Loucy (cell line): ENCODE data around the gene PLPP4.

Experiments
- H2AFZ ChIP-seq: fragments of 200-600 bp; sonication (generic); 2 replicates; pipeline ENCODE4 v1.6.0; 2016; ENCODE audit warnings: antibody characterized with exemption, mild to moderate bottlenecking, low read length, moderate library complexity
- H3F3A ChIP-seq: fragments of 200-600 bp; 2 replicates; pipeline ENCODE4 v1.6.0; 2016; ENCODE audit warnings: antibody characterized with exemption, low read depth, mild to moderate bottlenecking
- H3K27me3 ChIP-seq: fragments of 200-600 bp; sonication (generic); 2 replicates; pipeline ENCODE4 v1.6.1; 2014; ENCODE audit warnings: low read length, mild to moderate bottlenecking; ENCODE audit not compliant: insufficient read depth, poor library complexity, severe bottlenecking
- H3K36me3 ChIP-seq: fragments of 200-600 bp; sonication (generic); 2 replicates; pipeline ENCODE4 v1.6.1; 2016; ENCODE audit warnings: low read length; ENCODE audit not compliant: insufficient read depth
- H3K4me1 ChIP-seq: fragments of 200-600 bp; sonication (generic); 2 replicates; pipeline ENCODE4 v1.5.1; 2014; ENCODE audit warnings: low read length, mild to moderate bottlenecking; ENCODE audit not compliant: insufficient read depth, poor library complexity, severe bottlenecking
- H3K4me2 ChIP-seq: fragments of 200-600 bp; sonication (generic); 2 replicates; pipeline ENCODE4 v1.6.0; 2014; ENCODE audit warnings: antibody characterized with exemption, low read length, low read depth, mild to moderate bottlenecking; ENCODE audit not compliant: poor library complexity, severe bottlenecking
- H3K4me3 ChIP-seq: fragments of 200-600 bp; sonication (generic); 2 replicates; pipeline ENCODE4 v1.5.1; 2014; ENCODE audit warnings: low read length, mild to moderate bottlenecking, mixed read lengths; ENCODE audit not compliant: poor library complexity, severe bottlenecking
- H3K79me2 ChIP-seq: fragments of 200-600 bp; sonication (generic); 2 replicates; pipeline ENCODE4 v1.6.1; 2014; ENCODE audit warnings: low read length; ENCODE audit not compliant: insufficient read depth
- H3K9ac ChIP-seq: fragments of 200-600 bp; sonication (generic); 2 replicates; pipeline ENCODE4 v1.6.0; 2014; ENCODE audit warnings: mild to moderate bottlenecking, low read depth, low read length, moderate library complexity; ENCODE audit not compliant: poor library complexity, severe bottlenecking
- H3K9me2 ChIP-seq: fragments of 200-600 bp; sonication (generic); replicated peaks from 2 replicates; pipeline ENCODE4 v1.6.1; 2016; ENCODE audit warnings: low read depth, low read length, mixed read lengths
- H3K9me3 ChIP-seq: fragments of 200-600 bp; sonication (generic); 2 replicates; pipeline ENCODE4 v1.6.1; 2014; ENCODE audit warnings: mild to moderate bottlenecking, antibody characterized with exemption, low read length, low read depth; ENCODE audit not compliant: insufficient read depth
- H4K20me1 ChIP-seq: fragments of 200-600 bp; sonication (generic); 2 replicates; pipeline ENCODE4 v1.6.0; 2014; ENCODE audit warnings: antibody characterized with exemption, low read length, mild to moderate bottlenecking; ENCODE audit not compliant: insufficient read depth, poor library complexity, severe bottlenecking
- CTCF ChIP-seq: fragments of 200-600 bp; sonication (generic); conservative IDR thresholded peaks from 2 replicates; pipeline ENCODE4 v1.5.1; 2014; ENCODE audit warnings: mild to moderate bottlenecking, antibody characterized with exemption, low read length
- EZH2phosphoT487 ChIP-seq: fragments of 200-600 bp; IDR thresholded peaks from 2 replicates; pipeline ENCODE4 v1.6.1; 2018; ENCODE audit warnings: antibody characterized with exemption, mild to moderate bottlenecking, moderate library complexity, borderline replicate concordance

PLPP4 gene

GRCh38 chr10:120541984-120542383, 85.0 kb downstream of the PLPP4 start:
- no peak overlapping the region for H3K4me2 ChIP-seq
- H3K9ac ChIP-seq = no peak overlapping the region
- no peaks in the 10 kb centered on the region for H3K36me3 ChIP-seq
- H4K20me1 ChIP-seq = no peaks in the 10 kb centered on the region
- no peaks in the 10 kb centered on the region for H3K79me2 ChIP-seq
- TF ChIP-seq CTCF (no peak), EZH2phosphoT487 (no peak)
- no peaks in the 10 kb centered on the region for H3K9me2 ChIP-seq
- H3K27me3 ChIP-seq = no peaks in the 10 kb centered on the region
- no peaks in the 10 kb centered on the region for H3K4me1 ChIP-seq
- H2AFZ ChIP-seq = no peak overlapping the region
- no peaks in the 10 kb centered on the region for H3K9me3 ChIP-seq
- H3K4me3 ChIP-seq = no peak overlapping the region
- no peaks in the 10 kb centered on the region for H3F3A ChIP-seq

- Histone ChIP-seq H3K9me2 (no peaks in the 10 kb centered on the region), H3K4me1 (no peaks in the 10 kb centered on the region), H3K4me2 (no peak overlapping the region), H3K9me3 (no peaks in the 10 kb centered on the region), H2AFZ (no peak overlapping the region), H3K27me3 (no peaks in the 10 kb centered on the region), H3K79me2 (no peaks in the 10 kb centered on the region), H3K36me3 (no peaks in the 10 kb centered on the region), H3K4me3 (no peak overlapping the region), H3F3A (no peaks in the 10 kb centered on the region), H3K9ac (no peak overlapping the region), H4K20me1 (no peaks in the 10 kb centered on the region)
- TF ChIP-seq EZH2phosphoT487 (no peak), CTCF (no peak)
These were observed 85.6 kb downstream of the PLPP4 start for GRCh38 chr10:120542591-120542990.

- Histone ChIP-seq H3K9me2 (no peaks in the 10 kb centered on the region), H3K9ac (no peak overlapping the region), H3K36me3 (no peaks in the 10 kb centered on the region), H3K4me3 (no peak overlapping the region), H2AFZ (no peak overlapping the region), H3F3A (no peaks in the 10 kb centered on the region), H3K4me2 (no peak overlapping the region), H3K27me3 (no peaks in the 10 kb centered on the region), H3K79me2 (no peaks in the 10 kb centered on the region), H3K4me1 (no peaks in the 10 kb centered on the region), H3K9me3 (no peaks in the 10 kb centered on the region), H4K20me1 (no peaks in the 10 kb centered on the region)
- TF ChIP-seq EZH2phosphoT487 = no peak
- no peak for TF ChIP-seq CTCF
These were observed 86.3 kb downstream of the PLPP4 start for GRCh38 chr10:120543291-120543690.
